ENCODE data around the gene SUPT20H.

The SUPT20H gene

GRCh38 chr13:37058910-37059847 lies at the start of gene SUPT20H:
TSS of gene SUPT20H (minus strand) at chr13:37059688. CDS start at chr13:37051490, 8,198 bp downstream.
- DNase-seq = peak; percentile 68

- DNase-seq = no peak
Observed at GRCh38 chr13:37109051-37109678, 49.7 kb upstream of the SUPT20H start.

- no peak for DNase-seq
Observed at GRCh38 chr13:37107868-37108267, 48.4 kb upstream of the SUPT20H start.

GRCh38 chr13:37107456-37107855 lies 48.0 kb upstream of the SUPT20H start:
- DNase-seq = no peak

- no peak for DNase-seq
Observed at GRCh38 chr13:37106642-37107041, 47.2 kb upstream of the SUPT20H start.

GRCh38 chr13:37105251-37105714 lies 45.8 kb upstream of the SUPT20H start, which contains the start of gene CSNK1A1L:
TSS of gene CSNK1A1L (minus strand) at chr13:37105664. CDS start at chr13:37105256, 408 bp downstream.
- DNase-seq = no peak

- no peak for DNase-seq
Observed at GRCh38 chr13:37102896-37103295, 43.4 kb upstream of the SUPT20H start.

- no peak for DNase-seq
Observed at GRCh38 chr13:37101201-37101600, 41.7 kb upstream of the SUPT20H start.

- DNase-seq = no peak
Observed at GRCh38 chr13:37100731-37101130, 41.2 kb upstream of the SUPT20H start.

- DNase-seq = no peak
Observed at GRCh38 chr13:37097076-37097475, 37.6 kb upstream of the SUPT20H start.

- no peak for DNase-seq
Observed at GRCh38 chr13:37094840-37095239, 35.4 kb upstream of the SUPT20H start.

GRCh38 chr13:37094099-37094498 lies 34.6 kb upstream of the SUPT20H start:
- no peak for DNase-seq

- no peak for DNase-seq
Observed at GRCh38 chr13:37091835-37092234, 32.3 kb upstream of the SUPT20H start.

GRCh38 chr13:37090912-37091311 lies 31.4 kb upstream of the SUPT20H start:
- DNase-seq = no peak

- DNase-seq = no peak
Observed at GRCh38 chr13:37089495-37089894, 30.0 kb upstream of the SUPT20H start.

- DNase-seq = no peak
Observed at GRCh38 chr13:37087486-37087885, 28.0 kb upstream of the SUPT20H start.

- DNase-seq = no peak
Observed at GRCh38 chr13:37085606-37086005, 26.1 kb upstream of the SUPT20H start.

- no peak for DNase-seq
Observed at GRCh38 chr13:37076818-37077217, 17.3 kb upstream of the SUPT20H start.

GRCh38 chr13:37075164-37075563 lies 15.7 kb upstream of the SUPT20H start:
- DNase-seq = no peak

GRCh38 chr13:37074703-37075102 lies 15.2 kb upstream of the SUPT20H start:
- DNase-seq = peak; percentile 1

- DNase-seq = no peak
Observed at GRCh38 chr13:37072024-37072423, 12.5 kb upstream of the SUPT20H start.

- DNase-seq = no peak
Observed at GRCh38 chr13:37070956-37071355, 11.5 kb upstream of the SUPT20H start.

GRCh38 chr13:37070145-37070695 lies 10.7 kb upstream of the SUPT20H start:
- DNase-seq = no peak

Measured in NCI-H774 (cell line).